GM21528 (cell line): Measurements from ENCODE around the gene FDPS.
"Not testable (repeated sequence)": the region's sequence is repeated elsewhere in the genome, so short reads cannot be mapped to it uniquely, and the experiment has no call there.

Source experiments
- ATAC-seq: cut with Tn5 transposase; IDR thresholded peaks from one replicate; pipeline ENCODE4 v1.9.1; 2021; ENCODE audit warnings: mild to moderate bottlenecking, moderate library complexity; ENCODE audit not compliant: unreplicated experiment, low FRiP score

Gene FDPS

DNA sequence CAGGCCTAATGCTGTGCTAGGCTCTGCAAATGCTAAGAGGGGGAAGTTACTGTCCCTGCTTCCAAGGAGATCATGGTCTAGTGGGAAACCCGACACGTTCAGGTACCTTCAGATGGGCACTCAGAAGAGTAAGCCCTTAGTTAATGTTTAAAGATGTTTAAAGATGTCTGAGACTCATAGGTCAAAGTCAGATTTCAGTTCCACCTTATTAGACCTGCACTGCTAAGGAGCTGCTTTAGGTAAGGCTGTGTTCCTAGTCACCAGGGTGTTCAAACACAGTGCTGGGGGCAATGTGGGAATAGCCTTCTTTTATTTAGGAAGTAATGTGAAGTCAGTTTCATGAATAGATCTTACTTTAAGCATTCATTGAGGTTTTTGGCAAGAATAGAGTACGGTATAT lies 8.3 kb downstream of the FDPS start:
- no peak for ATAC-seq

DNA sequence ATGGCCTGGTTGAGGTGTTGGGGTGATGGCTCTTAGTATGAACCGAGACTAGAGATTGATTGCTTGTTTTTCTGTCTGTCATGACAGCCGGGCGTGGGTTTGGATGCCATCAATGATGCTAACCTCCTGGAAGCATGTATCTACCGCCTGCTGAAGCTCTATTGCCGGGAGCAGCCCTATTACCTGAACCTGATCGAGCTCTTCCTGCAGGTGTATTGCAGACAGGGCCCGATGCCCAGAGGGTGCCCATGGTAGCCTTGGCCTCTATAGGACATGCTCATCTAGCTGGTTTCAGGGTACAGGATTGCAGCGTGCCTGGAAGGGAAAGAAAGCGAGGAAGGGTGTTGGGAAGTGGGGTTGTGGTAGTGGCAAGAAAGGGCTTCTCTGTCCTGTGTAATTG lies 9.4 kb downstream of the FDPS start:
- no peak for ATAC-seq

DNA sequence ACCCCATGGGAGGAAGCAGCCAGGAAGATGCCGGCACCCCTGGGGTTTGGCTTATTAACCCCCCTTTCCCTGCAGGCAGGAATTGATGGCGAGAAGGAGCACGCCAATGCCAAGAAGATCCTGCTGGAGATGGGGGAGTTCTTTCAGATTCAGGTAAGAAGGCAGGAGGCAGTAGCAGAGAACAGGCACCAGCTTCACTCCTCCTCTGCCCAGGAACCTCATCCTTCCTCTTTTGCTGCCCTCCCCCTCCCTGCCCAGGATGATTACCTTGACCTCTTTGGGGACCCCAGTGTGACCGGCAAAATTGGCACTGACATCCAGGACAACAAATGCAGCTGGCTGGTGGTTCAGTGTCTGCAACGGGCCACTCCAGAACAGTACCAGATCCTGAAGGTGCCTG lies 10.9 kb downstream of the FDPS start:
- no peak for ATAC-seq

DNA sequence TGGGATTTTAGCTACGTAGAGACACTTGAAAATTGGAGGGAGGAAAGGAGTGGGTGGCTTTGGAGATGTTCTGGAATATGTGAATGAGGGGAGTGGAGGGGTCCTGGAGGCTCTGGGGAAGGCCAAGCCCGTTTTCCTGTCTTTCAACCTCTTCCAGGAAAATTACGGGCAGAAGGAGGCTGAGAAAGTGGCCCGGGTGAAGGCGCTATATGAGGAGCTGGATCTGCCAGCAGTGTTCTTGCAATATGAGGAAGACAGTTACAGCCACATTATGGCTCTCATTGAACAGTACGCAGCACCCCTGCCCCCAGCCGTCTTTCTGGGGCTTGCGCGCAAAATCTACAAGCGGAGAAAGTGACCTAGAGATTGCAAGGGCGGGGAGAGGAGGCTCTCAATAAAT lies 11.6 kb downstream of the FDPS start:
- ATAC-seq = no peak

DNA sequence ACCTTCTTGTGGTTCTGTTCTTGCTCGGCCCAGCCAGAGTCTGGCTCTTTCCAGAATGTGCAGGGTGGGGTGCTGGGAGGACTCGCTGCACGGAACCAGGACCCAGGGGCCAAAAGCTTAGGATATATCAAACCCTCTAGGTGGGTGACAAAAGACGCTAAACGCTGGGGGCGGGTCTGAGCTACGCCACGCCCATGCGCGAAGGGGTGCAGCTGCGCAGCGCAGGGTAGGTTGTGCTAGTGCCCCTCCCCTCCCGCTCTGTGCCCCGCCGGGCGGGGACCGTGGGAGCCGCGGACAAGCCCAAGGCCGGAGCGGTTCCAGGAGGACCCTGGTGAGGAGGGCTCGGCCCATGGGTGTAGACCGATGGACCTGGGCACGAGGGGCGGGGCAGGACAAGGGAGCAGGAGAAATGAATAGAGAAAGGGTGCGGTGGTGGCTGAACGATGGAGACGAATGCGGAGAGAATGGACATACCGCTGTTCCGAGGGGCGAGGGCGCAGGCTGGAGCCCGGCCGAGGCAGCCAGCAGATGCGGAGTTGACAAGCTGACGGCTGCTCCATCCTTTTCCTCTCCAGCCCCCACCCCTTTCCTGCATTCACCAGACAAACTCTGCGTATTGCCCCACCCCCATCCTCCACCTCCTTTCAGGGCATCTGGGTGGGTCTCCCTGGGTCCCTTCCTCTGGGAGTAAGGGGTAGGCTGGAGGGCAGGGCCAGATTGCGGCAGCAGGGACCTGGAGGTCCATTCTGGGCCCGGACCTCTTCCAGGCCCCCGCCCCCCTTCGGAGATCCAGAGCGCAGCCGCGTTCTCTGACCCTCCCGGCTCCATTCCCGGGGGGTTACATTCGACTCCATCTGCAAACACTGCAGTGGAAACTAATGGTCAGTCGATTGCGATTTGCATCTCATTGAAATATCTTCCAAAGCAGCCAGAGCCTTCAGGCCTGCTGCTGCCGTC lies 12.3 kb downstream of the FDPS start, which contains the start of gene RUSC1:
Gene RUSC1, plus strand, starts transcription at position 234 of the 957 bp plus-strand sequence. CDS start 880 bp downstream, outside the sequence.
- no peak for ATAC-seq

DNA sequence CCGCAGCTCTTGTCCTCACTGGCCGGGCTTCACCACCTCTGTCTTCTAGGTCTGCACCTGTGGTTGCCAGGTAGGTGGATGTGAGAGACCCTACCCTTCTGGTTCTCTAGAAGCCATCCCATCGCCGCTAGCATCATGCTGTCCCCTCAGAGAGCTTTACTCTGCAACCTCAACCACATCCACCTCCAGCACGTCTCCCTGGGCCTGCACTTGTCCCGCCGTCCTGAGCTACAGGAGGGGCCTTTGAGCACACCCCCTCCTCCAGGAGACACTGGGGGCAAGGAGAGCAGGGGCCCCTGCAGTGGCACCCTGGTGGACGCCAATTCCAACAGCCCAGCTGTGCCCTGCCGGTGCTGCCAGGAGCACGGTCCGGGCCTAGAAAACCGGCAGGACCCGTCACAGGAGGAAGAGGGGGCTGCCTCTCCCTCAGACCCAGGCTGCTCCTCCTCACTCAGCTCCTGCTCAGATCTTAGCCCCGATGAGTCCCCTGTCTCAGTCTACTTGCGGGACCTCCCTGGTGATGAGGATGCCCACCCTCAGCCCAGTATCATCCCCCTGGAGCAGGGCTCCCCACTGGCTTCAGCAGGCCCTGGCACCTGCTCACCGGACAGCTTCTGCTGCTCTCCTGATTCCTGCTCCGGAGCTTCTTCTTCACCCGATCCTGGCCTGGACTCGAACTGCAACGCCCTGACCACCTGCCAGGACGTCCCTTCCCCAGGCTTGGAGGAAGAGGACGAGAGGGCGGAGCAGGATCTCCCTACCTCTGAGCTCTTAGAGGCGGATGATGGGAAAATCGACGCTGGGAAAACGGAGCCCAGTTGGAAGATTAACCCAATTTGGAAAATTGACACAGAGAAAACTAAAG lies 13.2 kb downstream of the FDPS start:
- ATAC-seq = no peak

DNA sequence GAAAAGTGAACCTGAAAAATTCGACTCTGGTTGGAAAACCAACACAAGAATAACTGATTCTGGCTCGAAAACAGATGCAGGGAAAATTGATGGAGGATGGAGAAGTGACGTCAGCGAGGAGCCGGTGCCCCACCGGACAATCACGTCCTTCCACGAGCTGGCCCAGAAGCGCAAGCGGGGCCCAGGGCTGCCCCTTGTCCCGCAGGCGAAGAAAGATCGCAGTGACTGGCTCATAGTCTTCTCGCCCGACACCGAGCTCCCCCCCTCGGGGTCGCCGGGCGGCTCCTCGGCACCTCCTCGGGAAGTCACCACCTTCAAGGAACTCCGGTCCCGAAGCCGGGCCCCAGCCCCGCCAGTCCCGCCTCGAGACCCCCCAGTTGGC lies 13.9 kb downstream of the FDPS start:
- no peak for ATAC-seq

DNA sequence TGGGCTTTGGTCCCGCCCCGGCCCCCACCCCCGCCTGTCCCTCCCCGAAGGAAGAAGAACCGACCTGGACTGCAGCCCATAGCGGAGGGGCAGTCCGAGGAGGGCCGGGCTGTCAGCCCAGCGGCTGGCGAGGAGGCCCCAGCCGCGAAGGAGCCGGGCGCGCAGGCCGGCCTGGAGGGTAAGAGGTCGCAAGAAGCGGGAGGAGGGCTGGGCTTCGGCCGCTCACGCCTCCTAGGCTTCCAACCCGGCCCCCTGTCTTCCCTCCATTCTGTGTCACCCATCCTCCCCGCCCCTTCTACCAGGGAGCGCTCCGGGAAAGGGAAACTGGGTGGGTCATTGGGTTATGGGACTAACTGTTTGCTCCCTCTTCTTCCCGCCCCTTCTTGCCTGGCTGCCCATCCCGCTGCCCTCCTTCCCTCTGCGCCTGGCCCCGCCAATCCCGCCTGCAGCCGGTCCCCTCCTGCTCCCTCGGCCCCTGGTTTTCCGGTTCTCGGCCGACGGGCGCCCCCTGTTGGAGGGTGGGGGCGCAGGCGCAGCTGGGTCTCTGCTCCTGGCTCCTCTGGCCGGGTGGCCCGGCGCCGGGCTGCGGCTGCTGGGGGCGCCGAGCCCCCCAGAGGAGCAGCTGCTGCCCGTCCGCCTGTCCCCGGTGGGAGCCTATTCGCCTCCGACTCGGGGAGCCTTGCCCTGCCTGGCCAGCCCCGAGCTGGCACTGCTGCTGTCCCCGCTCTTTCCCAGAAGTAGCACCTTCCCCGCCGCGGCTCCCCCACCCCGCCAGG lies 14.5 kb downstream of the FDPS start:
- ATAC-seq = peak; percentile 51

DNA sequence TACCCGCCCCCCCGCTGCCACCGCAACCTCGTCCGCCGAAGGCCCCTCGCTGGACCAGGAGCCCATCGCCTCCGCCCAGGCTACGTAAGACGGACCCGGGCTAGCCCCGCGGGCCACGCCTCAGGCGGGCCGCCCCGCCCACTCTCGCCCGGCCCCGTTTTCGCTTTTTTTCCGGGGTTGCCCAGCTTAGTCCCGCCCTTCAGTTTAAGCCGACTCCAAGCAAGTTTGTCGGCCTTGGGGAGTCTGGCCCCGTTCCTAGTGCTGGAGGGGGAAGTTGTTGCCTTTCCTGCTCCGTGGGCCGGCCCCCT lies 15.0 kb downstream of the FDPS start:
- ATAC-seq = peak; percentile 41

DNA sequence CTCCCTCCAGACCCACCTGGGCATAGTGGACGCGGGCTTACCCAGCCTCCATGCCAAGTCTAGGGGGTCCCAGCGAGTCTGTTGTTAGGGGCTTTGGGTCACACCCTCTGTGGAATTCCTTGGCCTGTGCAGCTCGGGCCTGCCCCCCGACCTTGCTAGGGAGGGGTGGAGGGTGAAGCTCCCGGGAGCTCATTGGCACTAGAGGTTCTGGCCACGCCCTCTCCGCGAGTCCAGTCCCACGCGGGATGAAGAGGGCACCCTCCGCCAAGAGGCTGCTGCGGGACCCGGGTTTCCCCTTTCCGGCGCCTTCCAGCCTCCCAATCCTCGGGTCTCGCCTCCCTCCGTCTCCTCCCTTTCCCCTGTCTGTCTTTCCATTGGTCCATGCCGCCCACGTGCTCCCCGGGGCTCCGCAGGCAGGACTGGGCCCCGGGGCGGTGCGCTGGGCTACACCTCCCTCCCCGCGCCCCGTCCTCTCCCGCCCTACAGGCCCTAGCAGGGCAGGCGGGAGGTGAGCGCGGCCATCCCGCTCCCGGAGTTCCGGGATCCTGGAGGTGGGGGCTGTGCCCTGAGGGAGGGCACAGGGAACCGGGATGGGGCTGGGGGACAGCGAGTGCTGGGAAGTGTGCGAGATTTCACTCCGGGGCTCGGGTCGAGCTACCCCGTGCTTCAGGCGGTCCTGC lies 15.5 kb downstream of the FDPS start:
- ATAC-seq = peak; percentile 58

DNA sequence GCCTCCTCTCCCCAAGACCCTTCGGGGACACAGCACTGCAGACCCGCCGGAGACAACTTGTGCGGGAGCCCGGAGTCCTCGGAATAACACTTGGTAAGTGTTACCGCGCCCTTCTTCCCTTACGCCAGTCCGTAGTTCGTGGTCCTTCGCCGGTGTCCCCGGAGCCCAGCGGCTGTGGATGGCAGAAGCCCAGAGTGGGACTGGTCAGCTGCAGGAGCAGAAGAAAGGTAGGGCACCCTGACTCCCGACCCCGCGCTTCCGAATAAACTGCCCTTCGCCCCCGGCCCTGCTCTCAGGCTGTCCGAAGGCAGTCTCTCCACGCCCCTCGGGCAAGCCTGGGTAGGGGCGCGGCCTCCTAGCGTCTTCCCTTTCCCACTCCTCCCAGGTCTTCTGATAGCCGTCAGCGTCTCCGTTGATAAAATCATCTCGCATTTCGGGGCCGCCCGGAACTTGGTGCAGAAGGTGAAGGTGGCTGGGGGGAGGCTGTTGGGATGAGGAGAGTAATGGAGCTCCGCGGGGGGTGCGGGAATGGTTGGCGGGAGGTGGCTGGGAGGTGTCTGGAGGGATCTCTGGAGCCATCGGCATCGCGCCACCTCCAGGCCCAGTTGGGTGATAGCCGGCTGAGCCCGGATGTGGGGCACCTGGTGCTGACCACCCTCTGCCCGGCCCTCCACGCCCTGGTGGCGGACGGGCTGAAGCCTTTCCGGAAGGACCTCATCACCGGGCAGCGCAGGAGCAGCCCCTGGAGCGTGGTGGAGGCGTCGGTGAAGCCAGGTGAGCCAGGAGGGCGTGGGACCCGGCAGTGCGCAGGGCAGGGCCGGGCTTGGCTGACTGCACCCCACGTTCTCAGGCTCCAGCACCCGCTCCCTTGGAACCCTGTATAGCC lies 16.3 kb downstream of the FDPS start:
- ATAC-seq = no peak

DNA sequence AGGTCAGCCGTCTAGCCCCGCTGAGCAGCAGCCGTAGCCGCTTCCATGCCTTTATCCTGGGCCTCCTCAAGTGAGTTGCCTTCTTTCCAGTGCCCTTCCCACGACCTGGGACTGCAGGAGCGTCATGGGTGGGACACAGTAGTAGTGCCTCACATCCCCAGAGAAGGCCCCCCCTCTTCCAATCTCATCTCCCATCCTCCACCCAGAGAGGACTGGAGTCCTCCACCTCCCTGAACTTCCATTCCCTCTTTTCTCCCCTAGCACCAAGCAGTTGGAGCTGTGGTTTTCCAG lies 16.9 kb downstream of the FDPS start:
- ATAC-seq = no peak

DNA sequence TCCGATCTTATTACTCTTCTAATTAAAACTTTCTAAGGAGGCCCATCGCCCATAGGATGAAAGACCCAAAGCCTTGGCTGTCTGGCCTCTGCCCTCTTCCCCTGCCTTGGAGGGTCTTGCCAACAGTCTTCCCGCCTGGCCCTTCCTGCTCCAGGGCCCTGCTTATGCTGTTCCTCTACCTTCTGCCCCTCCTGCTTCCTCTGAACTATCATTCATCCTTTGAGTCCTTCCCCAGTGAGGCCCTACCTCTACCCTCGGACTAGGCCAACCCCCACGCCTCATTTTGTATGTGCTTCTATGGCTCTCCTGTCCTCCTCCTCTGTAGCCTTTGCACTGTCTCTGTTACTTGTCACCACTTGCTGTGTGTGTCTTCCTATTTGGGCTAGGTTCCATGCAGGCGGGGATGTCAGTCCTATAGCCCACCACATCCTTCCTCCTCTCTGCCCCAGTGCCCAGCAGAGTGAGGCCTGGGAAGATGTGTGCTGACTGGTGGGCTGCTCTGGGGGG lies 17.4 kb downstream of the FDPS start:
- ATAC-seq = no peak

DNA sequence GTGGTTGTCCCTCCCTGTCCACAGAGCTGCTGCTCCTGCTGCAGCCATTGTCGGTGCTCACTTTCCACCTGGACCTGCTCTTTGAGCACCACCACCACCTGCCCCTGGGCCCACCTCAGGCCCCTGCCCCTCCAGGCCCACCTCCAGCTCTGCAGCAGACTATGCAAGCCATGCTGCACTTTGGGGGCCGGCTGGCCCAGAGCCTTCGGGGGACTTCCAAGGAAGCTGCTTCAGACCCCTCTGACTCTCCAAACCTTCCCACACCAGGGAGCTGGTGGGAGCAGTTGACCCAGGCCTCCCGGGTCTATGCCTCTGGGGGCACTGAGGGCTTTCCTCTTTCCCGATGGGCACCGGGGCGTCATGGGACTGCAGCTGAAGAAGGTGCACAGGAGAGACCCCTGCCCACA lies 18.0 kb downstream of the FDPS start:
- no peak for ATAC-seq

DNA sequence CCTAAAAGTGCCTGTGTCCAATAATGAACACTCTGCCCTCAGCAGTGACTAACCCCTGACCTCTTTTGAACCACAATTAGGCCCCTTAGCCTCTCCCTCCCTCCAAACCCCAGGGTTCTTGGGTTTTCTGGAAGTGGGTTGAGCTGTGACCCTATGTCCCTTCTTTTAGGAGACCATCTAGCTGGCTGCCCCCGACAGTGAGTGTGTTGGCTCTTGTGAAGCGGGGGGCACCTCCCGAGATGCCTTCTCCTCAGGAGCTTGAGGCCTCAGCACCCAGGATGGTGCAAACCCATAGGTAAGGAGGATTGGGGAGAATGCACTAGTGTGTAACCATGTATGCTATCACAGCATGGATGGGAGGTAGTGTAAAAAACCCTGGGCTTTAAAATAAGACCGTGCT lies 19.3 kb downstream of the FDPS start:
- ATAC-seq = no peak

DNA sequence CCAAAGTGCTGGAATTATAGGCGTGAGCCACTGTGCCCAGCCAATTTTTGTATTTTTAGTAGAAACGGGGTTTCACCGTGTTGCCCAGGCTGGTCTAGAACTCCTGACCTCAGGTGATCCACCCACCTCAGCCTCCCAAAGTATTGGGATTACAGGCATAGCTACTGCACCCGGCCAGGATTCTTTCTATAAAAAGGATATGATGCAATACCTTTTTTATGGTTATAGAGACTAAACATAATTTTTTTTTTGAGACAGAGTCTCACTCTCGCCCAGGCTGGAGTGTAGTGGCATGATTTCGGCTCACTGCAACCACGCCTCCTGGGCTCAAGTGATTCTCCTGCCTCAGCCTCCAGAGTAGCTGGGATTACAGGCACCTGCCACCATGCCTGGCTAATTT lies 20.2 kb downstream of the FDPS start:
- not testable (repeated sequence) for ATAC-seq

DNA sequence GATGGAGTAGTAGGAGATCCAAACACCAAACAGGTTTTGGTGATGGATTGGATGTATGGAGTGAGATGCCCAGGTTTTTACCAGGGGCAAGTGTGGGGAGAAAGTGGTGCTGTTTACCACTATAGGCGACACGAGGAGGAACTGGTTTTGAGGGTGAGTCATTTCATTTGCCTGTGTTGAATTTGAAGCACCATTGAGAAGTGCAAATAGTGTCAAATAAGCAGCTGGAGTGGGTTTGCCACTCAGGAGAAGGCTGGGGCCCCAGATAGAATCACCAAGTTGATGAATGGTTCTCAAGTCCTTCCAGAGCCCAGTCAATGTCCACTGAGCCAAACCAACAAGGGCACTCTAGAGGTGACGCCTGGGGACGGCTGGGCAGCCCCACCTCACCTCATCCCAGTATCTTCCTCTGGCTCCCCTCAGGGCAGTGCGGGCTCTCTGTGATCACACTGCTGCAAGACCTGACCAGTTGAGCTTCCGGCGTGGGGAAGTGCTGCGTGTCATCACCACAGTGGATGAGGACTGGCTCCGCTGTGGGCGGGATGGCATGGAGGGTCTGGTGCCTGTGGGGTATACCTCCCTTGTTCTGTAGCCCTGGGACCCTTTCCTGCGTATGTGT lies 21.4 kb downstream of the FDPS start:
- no peak for ATAC-seq

DNA sequence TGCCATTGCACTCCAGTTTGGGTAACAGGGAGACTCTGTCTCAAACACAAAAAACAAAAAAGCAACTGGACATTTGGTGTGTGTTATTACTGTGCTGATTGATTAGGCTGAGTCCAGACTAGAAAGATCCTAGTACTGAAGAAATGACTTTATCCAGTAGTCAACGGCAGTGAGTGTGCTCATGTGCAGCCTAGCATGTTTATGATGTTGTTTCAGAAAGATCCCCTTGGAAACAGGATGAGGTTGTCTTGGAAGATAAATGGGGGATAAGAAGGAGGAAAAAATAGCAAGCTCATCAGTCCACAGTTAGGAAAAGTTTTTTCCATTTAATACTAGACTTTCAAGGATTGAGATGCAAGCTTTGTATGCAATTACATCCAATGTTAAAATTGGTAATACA lies 26.3 kb downstream of the FDPS start:
- no peak for ATAC-seq
